Measurements from ENCODE around the gene DNAH2. TPM values are rescaled to one million over a fixed set of nuclear protein-coding genes. Genes with fewer than 3 reads are reported as not detected.

Gene DNAH2
- total RNA-seq, 2 experiments from 2014 or later = not detected

- ChIA-PET POLR2A (interaction anchor here (0.6 to 2.7 kb wide), 5 partner anchors 11 to 192 kb away, joined by 3 to 8 read pairs (median 4); no protein-coding TSS in a partner anchor), CTCF (interaction anchor here (0.7 to 7.5 kb wide), 7 partner anchors 11 to 192 kb away, joined by 3 to 52 read pairs (median 6); no protein-coding TSS in a partner anchor)
- H3K36me3 Mint-ChIP-seq (ENCODE audit: low read depth) = peaks cover 37% of the 10 kb centered on the region
- intact Hi-C loops (cut with micrococcal nuclease) = loop anchor here (5.0 kb wide), 1 partner anchor 32 kb away; no protein-coding TSS in a partner anchor
- ATAC-seq (peak; percentile 24), DNase-seq (no peak)
- no peaks in the 10 kb centered on the region for H3K9me3 Mint-ChIP-seq
- H3K27ac Mint-ChIP-seq = no peak overlapping the region
- H3K27me3 Mint-ChIP-seq = no peaks in the 10 kb centered on the region
- TF ChIP-seq, protein P1, sequence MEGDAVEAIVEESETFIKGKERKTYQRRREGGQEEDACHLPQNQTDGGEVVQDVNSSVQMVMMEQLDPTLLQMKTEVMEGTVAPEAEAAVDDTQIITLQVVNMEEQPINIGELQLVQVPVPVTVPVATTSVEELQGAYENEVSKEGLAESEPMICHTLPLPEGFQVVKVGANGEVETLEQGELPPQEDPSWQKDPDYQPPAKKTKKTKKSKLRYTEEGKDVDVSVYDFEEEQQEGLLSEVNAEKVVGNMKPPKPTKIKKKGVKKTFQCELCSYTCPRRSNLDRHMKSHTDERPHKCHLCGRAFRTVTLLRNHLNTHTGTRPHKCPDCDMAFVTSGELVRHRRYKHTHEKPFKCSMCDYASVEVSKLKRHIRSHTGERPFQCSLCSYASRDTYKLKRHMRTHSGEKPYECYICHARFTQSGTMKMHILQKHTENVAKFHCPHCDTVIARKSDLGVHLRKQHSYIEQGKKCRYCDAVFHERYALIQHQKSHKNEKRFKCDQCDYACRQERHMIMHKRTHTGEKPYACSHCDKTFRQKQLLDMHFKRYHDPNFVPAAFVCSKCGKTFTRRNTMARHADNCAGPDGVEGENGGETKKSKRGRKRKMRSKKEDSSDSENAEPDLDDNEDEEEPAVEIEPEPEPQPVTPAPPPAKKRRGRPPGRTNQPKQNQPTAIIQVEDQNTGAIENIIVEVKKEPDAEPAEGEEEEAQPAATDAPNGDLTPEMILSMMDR (IDR thresholded peaks at IDR 0.05) = no peak
- no peak overlapping the region for H3K4me3 Mint-ChIP-seq
- H3K4me1 Mint-ChIP-seq (ENCODE audit: low read depth) = peaks cover 33% of the 10 kb centered on the region
These were observed 147.6 kb downstream of the DNAH2 start for GRCh38 chr17:7864995-7865650.

DNA sequence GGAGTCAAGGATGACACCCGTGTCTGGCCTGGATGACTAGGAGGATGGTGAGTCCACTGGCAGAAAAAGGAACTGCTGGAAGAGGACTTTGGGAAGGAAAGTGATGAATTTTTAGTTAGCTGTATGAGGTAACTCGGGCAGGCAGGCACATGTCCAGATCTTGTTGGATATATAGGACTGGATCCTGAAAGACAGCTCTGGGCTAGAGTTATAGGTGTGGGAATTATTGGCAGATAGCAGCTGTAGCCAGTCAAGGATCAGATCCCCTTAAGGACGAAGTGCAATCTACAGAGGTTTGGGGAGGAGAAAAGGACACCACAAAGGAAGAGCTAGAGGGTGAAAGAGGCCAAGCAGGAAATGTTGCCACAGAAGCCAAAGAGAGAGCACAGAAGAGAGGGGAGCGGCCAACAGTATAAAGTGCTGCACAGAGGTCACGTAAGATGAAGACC, 150.4 kb downstream of the DNAH2 start:
- Mint-ChIP-seq H3K9me3 (no peaks in the 10 kb centered on the region), H3K36me3 (ENCODE audit: low read depth) (peaks cover 33% of the 10 kb centered on the region), H3K4me1 (ENCODE audit: low read depth) (peaks cover 26% of the 10 kb centered on the region), H3K4me3 (peak overlapping the region; percentile 2), H3K27ac (peak overlapping the region; percentile 78), H3K27me3 (no peaks in the 10 kb centered on the region)
- TF ChIP-seq, protein P1 (IDR thresholded peaks at IDR 0.05) = no peak
- POLR2A ChIA-PET = interaction anchor here (0.9 to 2.7 kb wide), 4 partner anchors 9 to 122 kb away, joined by 3 to 8 read pairs (median 4); partner anchors contain the start of gene NAA38
- DNase-seq (no peak), ATAC-seq (peak; percentile 74)
- intact Hi-C loops (cut with micrococcal nuclease) = no loop called here
- CTCF ChIA-PET = interaction anchor here (0.9 to 7.5 kb wide), 4 partner anchors 9 to 192 kb away, joined by 3 to 52 read pairs (median 4); no protein-coding TSS in a partner anchor

- ATAC-seq = no peak
- H3K36me3 Mint-ChIP-seq (ENCODE audit: low read depth) = peaks cover 25% of the 10 kb centered on the region
- POLR2A ChIA-PET = interaction anchor here (1.2 to 2.1 kb wide), 3 partner anchors 10 to 36 kb away, joined by 3 to 12 read pairs (median 4); no protein-coding TSS in a partner anchor
- H3K9me3 Mint-ChIP-seq = no peaks in the 10 kb centered on the region
- H3K27ac Mint-ChIP-seq = no peak overlapping the region
- intact Hi-C loops (cut with micrococcal nuclease) = no loop called here
- H3K4me1 Mint-ChIP-seq (ENCODE audit: low read depth) = peaks cover 14% of the 10 kb centered on the region
- H3K27me3 Mint-ChIP-seq = no peaks in the 10 kb centered on the region
- DNase-seq = no peak
- CTCF ChIA-PET = interaction anchor here (1.2 to 6.1 kb wide), 3 partner anchors 10 to 130 kb away, joined by 3 to 42 read pairs (median 4); no protein-coding TSS in a partner anchor
- TF ChIP-seq, protein P1 (IDR thresholded peaks at IDR 0.05) = no peak
- H3K4me3 Mint-ChIP-seq = no peak overlapping the region
These were observed 155.5 kb downstream of the DNAH2 start for GRCh38 chr17:7873051-7873450.

GRCh38 chr17:7875804-7876370, 158.3 kb downstream of the DNAH2 start:
- CTCF ChIA-PET = interaction anchor here (1.3 to 6.1 kb wide), 4 partner anchors 8 to 132 kb away, joined by 3 to 42 read pairs (median 4); no protein-coding TSS in a partner anchor
- POLR2A ChIA-PET = interaction anchor here (2.1 kb wide), 1 partner anchor 9 kb away, joined by 8 read pairs; no protein-coding TSS in a partner anchor

More at GRCh38 chr17:7875804-7876370, 158.3 kb downstream of the DNAH2 start:
- H3K9me3 Mint-ChIP-seq = no peaks in the 10 kb centered on the region
- ATAC-seq = no peak
- H3K27ac Mint-ChIP-seq = no peak overlapping the region
- H3K27me3 Mint-ChIP-seq = no peaks in the 10 kb centered on the region
- H3K4me1 Mint-ChIP-seq (ENCODE audit: low read depth) = peaks cover 4% of the 10 kb centered on the region
- intact Hi-C loops (cut with micrococcal nuclease) = no loop called here
- H3K4me3 Mint-ChIP-seq = no peak overlapping the region
- DNase-seq = no peak
- TF ChIP-seq, protein P1 (IDR thresholded peaks at IDR 0.05) = no peak
- peaks cover 23% of the 10 kb centered on the region for H3K36me3 Mint-ChIP-seq (ENCODE audit: low read depth)
